T-helper 17 cell (primary cell): ENCODE measurements around the gene RPL10. TPM values are rescaled to one million over a fixed set of nuclear protein-coding genes. Genes with fewer than 3 reads are reported as not detected.

ENCODE experiments used
- ATAC-seq: fragments of 150-1000 bp; cut with Tn5 transposase; 2 replicates; pipeline ENCODE4 v1.10.0; 2021; ENCODE audit warnings: mild to moderate bottlenecking, moderate library complexity
- DNase-seq, 3 donors: peaks; one replicate each; pipeline versions ENCODE4 v3.0.0 to v3.0.0-alpha.2; 2020 to 2021
- H3K9me3 ChIP-seq: one replicate; pipeline ENCODE4 v1.7.0; 2013; ENCODE audit warnings: low read length, mild to moderate bottlenecking; ENCODE audit not compliant: control insufficient read depth, poor library complexity, severe bottlenecking
- H3K27ac Mint-ChIP-seq: one replicate; pipeline ENCODE4 v1.8.0; 2022; ENCODE audit warnings: mild to moderate bottlenecking, moderate library complexity, mixed read lengths
- H3K27me3 Mint-ChIP-seq: one replicate; pipeline ENCODE4 v1.8.0; 2022; ENCODE audit warnings: mixed read lengths
- H3K36me3 Mint-ChIP-seq: one replicate; pipeline ENCODE4 v1.8.0; 2022; ENCODE audit warnings: low read depth, mixed read lengths
- H3K4me1 Mint-ChIP-seq: one replicate; pipeline ENCODE4 v1.8.0; 2022; ENCODE audit warnings: mild to moderate bottlenecking, mixed read lengths
- H3K4me3 Mint-ChIP-seq: one replicate; pipeline ENCODE4 v1.8.0; 2022; ENCODE audit warnings: mild to moderate bottlenecking, moderate library complexity, mixed read lengths
- total RNA-seq, 4 donors: library from RNA in 2 of 4; stranded (reverse) in 2 of 4; gene quantifications; one replicate each; pipeline ENCODE4 v1.2.3 and lab custom pipeline; 2022 to 2026

The RPL10 gene
- total RNA-seq, 2 donors from 2014 or later: 4,596 to 4,820 TPM

DNA sequence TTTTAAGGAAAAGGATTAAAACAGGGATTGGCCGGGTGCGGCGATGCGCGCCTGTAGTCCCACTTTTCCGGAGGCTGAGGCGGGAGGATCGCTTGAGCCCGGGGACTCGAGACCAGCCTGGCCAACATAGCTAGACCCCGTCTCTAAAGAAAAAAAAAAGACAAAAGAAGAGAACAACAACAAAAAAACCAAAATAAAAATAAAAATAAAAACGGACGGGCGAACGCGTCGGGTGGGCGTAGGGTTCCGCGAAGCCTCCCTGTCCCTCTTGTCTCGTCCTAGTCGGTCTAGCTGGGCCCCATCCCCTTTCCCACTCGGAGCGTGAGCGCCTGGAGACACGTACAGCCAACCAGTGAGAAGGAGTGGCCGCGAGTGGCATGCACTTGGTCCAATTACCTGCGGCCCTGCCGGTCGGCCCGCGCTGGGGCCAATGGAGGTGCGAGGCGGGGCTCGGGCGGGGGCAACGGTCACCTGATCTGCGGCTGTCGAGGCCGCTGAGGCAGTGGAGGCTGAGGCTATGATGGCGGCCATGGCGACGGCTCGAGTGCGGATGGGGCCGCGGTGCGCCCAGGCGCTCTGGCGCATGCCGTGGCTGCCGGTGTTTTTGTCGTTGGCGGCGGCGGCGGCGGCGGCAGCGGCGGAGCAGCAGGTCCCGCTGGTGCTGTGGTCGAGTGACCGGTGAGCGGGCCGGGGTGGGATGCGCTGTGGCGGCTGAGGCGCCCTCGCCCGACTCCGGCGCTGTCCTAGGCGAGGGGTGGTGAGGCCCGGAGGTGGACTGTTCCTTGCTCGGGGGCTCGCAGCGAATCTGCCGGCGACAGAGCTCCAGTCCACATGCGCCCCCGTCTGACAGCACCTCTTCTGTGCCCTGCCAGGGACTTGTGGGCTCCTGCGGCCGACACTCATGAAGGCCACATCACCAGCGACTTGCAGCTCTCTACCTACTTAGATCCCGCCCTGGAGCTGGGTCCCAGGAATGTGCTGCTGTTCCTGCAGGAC, 30.3 kb downstream of the RPL10 start, which contains the start of gene ATP6AP1:
Gene ATP6AP1 (plus strand): TSS at position 502 of the 996 bp plus-strand sequence. CDS start 16 bp downstream, at position 518.
- Mint-ChIP-seq H3K27ac (peak within 1 kb of the TSS; percentile 90), H3K27me3 (no peaks in the 10 kb centered on the region), H3K4me1 (peaks cover 20% of the 10 kb centered on the region), H3K36me3 (no peaks in the 10 kb centered on the region), H3K4me3 (peak within 1 kb of the TSS; percentile 87)
- peak; percentile 98 for ATAC-seq
- peak; percentile 76 to 82 (median 78) for DNase-seq
- H3K9me3 ChIP-seq: no peaks in the 10 kb centered on the region

DNA sequence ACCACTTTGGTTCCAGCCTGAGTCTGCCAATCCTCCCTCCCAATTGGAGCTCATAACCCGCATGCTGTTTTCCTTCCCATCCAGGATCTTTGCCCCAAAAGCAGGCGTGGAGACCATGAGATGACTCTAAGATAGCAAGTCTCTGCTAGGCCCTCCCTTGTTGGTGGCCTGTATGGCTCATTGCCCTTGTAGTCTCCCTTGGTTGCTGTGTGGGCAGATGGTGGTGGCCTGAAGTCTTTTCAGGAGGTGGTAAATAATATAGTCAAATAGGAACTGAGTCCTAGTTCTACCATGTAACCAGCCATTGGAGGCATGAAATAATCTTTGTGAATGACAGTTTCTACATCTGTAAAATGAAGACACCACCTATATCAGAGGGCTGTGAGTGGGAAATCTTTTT, 31.5 kb downstream of the RPL10 start:
- Mint-ChIP-seq H3K27me3 (no peaks in the 10 kb centered on the region), H3K4me3 (peak overlapping the region; percentile 87), H3K4me1 (peaks cover 18% of the 10 kb centered on the region), H3K27ac (peak overlapping the region; percentile 63), H3K36me3 (no peaks in the 10 kb centered on the region)
- H3K9me3 ChIP-seq: no peaks in the 10 kb centered on the region
- DNase-seq (no peak), ATAC-seq (no peak)

DNA sequence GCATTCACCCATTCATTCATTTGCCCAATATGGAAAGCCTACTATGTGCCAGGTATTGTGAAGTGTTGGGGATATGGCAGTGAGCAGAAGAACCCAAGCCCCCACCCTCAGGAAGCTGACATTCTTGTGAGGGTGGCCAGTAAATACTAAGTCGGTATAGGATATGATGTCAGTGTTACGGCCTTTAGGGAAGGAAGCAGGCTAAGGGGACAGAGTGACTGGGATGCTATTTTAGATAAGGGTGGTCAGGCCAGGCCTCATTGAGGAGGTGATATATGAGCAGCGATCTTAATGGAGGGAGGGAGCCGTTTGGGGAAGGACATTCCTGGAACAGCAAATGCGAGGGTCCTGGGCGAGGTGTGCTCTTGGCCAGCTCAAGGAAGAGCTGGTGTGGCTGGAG, 32.3 kb downstream of the RPL10 start:
- no peaks in the 10 kb centered on the region for H3K27me3 Mint-ChIP-seq
- H3K36me3 Mint-ChIP-seq: no peaks in the 10 kb centered on the region
- peak overlapping the region; percentile 66 for H3K27ac Mint-ChIP-seq
- ATAC-seq: no peak
- no peak for DNase-seq
- peak overlapping the region; percentile 65 for H3K4me3 Mint-ChIP-seq
- H3K4me1 Mint-ChIP-seq: peaks cover 18% of the 10 kb centered on the region
- H3K9me3 ChIP-seq: no peaks in the 10 kb centered on the region

DNA sequence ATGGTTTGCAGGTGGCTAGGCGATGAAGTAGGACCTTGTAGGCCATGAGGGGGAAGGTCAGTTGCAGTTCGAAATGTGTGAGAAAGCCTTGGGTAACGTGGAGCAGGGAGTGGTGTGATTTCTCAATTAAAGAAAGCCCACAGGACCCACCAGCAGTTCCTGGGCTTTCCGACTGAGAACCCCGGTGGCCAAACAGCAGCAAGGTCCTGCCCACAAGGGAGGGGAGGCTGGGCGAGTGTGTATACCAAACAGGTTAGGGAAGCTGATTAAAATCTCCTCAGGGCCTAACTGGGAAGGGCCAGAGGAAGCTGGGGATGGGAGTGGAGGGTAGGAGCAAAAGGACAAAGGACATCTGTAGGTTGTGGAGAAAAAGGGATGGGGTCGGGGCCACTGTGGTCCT, 32.7 kb downstream of the RPL10 start:
- no peaks in the 10 kb centered on the region for H3K36me3 Mint-ChIP-seq
- ATAC-seq (no peak), DNase-seq (no peak)
- peak overlapping the region; percentile 66 for H3K27ac Mint-ChIP-seq
- H3K4me3 Mint-ChIP-seq: peak overlapping the region; percentile 65
- H3K9me3 ChIP-seq: no peaks in the 10 kb centered on the region
- H3K4me1 Mint-ChIP-seq: peaks cover 18% of the 10 kb centered on the region
- no peaks in the 10 kb centered on the region for H3K27me3 Mint-ChIP-seq

DNA sequence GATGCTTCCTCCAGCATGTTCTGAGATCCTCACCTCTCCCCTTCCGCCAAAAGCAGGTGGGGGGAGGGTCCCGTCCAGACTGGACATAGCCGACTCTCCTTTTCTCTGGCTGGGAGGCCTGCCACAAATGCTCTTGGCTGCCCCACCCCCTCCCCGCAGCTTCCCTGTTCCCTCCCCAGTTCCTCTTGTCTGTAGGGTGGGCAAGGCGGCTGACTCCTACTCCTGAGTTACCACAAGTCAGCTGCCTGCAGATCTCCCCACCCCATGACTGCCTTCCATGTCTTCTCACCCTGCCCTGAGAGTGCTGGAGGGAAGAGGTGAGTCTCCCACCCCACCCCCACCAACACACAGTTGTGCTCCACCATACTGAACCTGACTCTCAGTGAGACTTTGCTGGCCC, 33.2 kb downstream of the RPL10 start:
- Mint-ChIP-seq H3K27ac (peak overlapping the region; percentile 66), H3K4me3 (no peak overlapping the region), H3K36me3 (no peaks in the 10 kb centered on the region), H3K4me1 (peaks cover 19% of the 10 kb centered on the region), H3K27me3 (no peaks in the 10 kb centered on the region)
- DNase-seq (no peak), ATAC-seq (no peak)
- no peaks in the 10 kb centered on the region for H3K9me3 ChIP-seq

DNA sequence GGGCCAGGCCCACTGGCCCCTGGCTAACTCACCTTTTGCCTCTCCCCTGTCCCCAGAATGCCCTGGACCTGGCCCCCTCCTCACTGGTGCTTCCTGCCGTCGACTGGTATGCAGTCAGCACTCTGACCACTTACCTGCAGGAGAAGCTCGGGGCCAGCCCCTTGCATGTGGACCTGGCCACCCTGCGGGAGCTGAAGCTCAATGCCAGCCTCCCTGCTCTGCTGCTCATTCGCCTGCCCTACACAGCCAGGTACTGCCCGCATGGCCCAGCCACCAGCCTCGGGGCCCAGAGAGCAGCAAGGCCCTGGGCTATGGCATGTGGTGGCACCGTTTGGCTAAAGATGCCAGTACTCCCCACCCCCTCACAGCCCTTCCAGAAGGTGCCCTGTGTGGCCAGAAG, 34.0 kb downstream of the RPL10 start:
- ATAC-seq (no peak), DNase-seq (no peak)
- Mint-ChIP-seq H3K27me3 (no peaks in the 10 kb centered on the region), H3K4me3 (no peak overlapping the region), H3K27ac (no peak overlapping the region), H3K36me3 (no peaks in the 10 kb centered on the region), H3K4me1 (peaks cover 19% of the 10 kb centered on the region)
- no peaks in the 10 kb centered on the region for H3K9me3 ChIP-seq

DNA sequence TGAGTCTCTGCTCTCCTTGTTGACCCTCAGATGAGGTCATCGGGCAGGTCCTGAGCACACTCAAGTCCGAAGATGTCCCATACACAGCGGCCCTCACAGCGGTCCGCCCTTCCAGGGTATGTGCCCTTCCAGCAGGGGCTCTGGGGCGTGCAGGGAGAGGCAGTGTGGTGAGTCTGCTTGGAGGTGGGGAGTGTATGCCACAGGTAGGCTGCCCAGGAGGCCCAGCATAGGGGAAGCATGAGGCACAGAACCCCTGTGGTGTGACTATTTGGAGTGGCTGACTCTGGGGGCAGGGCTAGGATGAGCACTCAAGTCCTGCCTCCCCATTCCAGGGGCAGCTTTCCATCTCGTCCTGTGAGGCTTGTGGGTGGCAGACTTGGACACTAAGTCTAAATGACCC, 35.4 kb downstream of the RPL10 start:
- DNase-seq: no peak

DNA sequence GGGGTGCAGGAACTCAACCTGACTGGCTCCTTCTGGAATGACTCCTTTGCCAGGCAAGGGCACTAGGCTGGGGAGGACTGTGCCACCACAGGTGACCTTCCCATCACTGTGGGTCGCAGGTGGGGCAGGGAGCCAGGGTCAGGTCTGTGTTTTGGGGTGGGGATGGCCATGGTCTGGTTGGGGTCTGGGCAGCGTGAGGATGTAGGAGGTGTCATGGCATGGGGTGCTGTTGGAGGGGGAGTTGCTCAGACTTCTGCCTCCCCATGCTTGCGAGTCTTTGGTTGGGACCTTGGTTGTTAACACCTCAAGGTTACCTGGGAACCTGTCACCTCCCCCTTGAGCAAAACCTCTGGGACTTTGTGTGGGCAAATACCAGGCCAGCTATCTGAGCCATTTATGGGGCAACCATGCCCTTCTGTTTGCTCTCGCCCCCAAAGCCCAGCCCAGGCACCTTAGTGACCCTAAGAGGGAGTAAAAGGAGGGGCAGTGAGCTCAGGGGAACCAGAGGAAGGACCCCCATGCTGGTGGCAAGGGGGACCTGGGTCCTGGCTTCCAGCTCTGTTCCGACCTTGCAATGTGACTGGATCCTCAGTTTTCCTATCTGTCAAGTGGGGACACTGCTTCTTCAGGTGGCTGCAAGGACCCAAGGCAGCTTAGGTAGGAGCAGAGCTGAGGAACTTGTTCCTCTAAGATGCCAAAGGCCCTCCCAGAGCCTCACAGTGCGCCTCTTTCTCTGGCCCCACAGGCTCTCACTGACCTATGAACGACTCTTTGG, 36.4 kb downstream of the RPL10 start:
- peak overlapping the region; percentile 93 for H3K27ac Mint-ChIP-seq
- H3K4me1 Mint-ChIP-seq: peaks cover 15% of the 10 kb centered on the region
- DNase-seq (no peak), ATAC-seq (no peak)
- H3K27me3 Mint-ChIP-seq: no peaks in the 10 kb centered on the region
- no peaks in the 10 kb centered on the region for H3K9me3 ChIP-seq
- no peaks in the 10 kb centered on the region for H3K36me3 Mint-ChIP-seq
- H3K4me3 Mint-ChIP-seq: no peak overlapping the region

More for the DNA sequence above, 35.4 kb downstream of the RPL10 start:
- no peaks in the 10 kb centered on the region for H3K27me3 Mint-ChIP-seq
- H3K4me1 Mint-ChIP-seq: peaks cover 20% of the 10 kb centered on the region
- no peaks in the 10 kb centered on the region for H3K9me3 ChIP-seq
- H3K36me3 Mint-ChIP-seq: no peaks in the 10 kb centered on the region
- ATAC-seq: no peak
- H3K27ac Mint-ChIP-seq: peak overlapping the region; percentile 68
- H3K4me3 Mint-ChIP-seq: no peak overlapping the region

DNA sequence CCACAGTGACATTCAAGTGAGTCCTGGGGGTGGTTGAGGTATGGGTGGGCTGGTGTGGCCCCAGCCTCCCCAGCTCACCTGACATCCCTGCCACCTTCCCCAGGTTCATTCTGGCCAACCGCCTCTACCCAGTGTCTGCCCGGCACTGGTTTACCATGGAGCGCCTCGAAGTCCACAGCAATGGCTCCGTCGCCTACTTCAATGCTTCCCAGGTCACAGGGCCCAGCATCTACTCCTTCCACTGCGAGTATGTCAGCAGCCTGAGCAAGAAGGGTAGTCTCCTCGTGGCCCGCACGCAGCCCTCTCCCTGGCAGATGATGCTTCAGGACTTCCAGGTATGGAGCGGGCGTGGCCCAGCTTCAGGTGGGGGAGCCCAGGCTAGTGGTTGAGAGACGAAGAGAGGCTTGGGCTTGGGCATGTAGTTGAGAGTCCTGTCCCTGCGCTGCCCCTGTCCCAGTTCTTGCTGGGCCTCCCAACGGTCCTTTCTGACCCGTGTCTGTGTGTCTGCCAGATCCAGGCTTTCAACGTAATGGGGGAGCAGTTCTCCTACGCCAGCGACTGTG, 37.1 kb downstream of the RPL10 start:
- H3K4me3 Mint-ChIP-seq: peak overlapping the region; percentile 36
- DNase-seq: no peak
- H3K36me3 Mint-ChIP-seq: no peaks in the 10 kb centered on the region
- H3K27me3 Mint-ChIP-seq: no peaks in the 10 kb centered on the region
- H3K4me1 Mint-ChIP-seq: peaks cover 14% of the 10 kb centered on the region
- no peaks in the 10 kb centered on the region for H3K9me3 ChIP-seq
- ATAC-seq: no peak
- peak overlapping the region; percentile 93 for H3K27ac Mint-ChIP-seq

DNA sequence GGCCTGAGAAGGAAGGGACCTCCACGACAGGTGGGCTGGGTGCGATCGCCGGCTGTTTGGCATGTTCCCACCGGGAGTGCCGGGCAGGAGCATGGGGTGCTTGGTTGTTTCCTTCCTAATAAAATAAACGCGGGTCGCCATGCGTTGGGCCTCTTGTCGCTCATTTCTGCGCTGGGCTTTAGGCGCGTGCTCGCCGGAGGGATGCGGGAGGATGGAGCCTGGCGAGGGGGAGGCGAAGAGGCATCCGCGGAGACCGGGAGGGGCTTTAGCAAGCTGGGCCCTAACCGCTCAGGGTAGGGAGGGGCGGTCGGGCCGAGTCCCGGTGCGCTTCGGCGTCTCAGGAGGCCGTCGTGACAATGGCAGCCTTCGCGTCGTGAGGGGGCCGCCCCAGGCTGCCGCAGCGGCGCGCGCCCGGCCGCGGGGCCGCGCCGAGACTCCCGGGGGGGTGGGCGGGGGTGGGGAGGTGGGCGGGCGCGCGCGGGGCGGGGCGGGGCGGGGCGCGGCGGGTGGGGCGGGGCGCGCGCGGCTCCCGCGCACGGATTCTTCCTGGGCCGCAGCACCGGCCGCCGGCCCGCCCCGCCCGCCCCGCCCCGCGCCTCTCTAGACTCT, 38.3 kb downstream of the RPL10 start:
- H3K9me3 ChIP-seq: no peaks in the 10 kb centered on the region
- Mint-ChIP-seq H3K27me3 (no peaks in the 10 kb centered on the region), H3K36me3 (no peaks in the 10 kb centered on the region), H3K27ac (peak overlapping the region; percentile 93), H3K4me3 (peak overlapping the region; percentile 82), H3K4me1 (peaks cover 7% of the 10 kb centered on the region)
- ATAC-seq (peak; percentile 81), DNase-seq (peak; percentile 39 to 63 (median 58))

DNA sequence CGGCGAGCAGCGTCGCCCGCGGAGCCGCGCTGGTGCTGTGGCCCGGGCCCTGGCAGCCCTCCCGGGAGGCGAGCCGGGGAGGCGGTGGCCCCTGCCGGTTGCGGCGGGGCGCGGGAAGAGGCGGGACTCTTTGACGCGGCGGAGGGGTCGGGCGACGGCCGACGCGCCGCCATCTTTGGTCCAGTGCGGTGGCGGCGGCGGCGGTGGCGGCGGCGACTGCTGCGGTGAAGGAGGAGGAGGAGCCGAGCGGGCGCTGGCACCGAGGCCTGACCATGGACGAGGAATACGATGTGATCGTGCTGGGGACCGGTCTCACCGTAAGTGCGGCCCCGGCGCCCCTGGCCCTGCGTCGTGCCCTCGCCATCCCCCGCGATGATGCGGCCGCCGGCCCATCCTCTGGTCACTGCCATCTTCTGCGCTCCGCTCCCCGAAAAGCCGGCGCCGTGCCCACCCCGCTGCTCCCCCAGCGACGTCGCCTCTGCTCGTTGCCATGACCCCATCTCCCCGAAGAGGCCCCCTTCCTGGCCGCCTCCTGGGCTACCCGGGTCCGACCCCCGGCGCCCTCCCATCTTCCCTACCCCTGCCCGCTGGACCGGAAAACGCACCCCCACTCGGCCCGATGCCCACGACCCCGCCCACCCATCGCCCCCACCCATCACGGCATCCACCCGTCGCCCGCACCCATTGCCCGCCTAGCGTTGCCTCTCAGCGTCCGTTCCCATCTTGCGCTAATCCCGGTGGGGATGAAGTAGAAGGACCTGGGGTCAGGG, 39.0 kb downstream of the RPL10 start, which contains the start of gene GDI1:
Gene GDI1 (plus strand): TSS at position 172 of the 770 bp plus-strand sequence. CDS start 101 bp downstream, at position 273.
- H3K4me1 Mint-ChIP-seq: peaks cover 11% of the 10 kb centered on the region
- DNase-seq: peak; percentile 45 to 56 (median 50)
- no peaks in the 10 kb centered on the region for H3K9me3 ChIP-seq
- H3K27ac Mint-ChIP-seq: peak within 1 kb of the TSS; percentile 93
- peak; percentile 67 for ATAC-seq
- no peaks in the 10 kb centered on the region for H3K27me3 Mint-ChIP-seq
- H3K36me3 Mint-ChIP-seq: no peaks in the 10 kb centered on the region
- peak within 1 kb of the TSS; percentile 93 for H3K4me3 Mint-ChIP-seq
